Measurements from ENCODE around the gene GABBR2. TPM values are rescaled to one million over a fixed set of nuclear protein-coding genes. Genes with fewer than 3 reads are reported as not detected.

The GABBR2 gene
- total and polyA plus RNA-seq, 2 of the 8 experiments (the other 6 are each of a cell fraction or from before 2014, with no cell fraction given) = 0.50 to 1.2 TPM

- H2BK5ac ChIP-seq (ENCODE audit: low read depth, low read length) = peak overlapping the region; percentile 39; the same call in 1 of the 2 replicates
- peaks cover 6% of the 10 kb centered on the region; the same call in 1 of the 2 replicates for H3K79me1 ChIP-seq (ENCODE audit: low read depth, low read length)
- H4K20me1 ChIP-seq (replicated peaks in 1 of 2; ENCODE audit: control insufficient read depth in 1 of 2, insufficient read depth in 2 of 2, low read length in 2 of 2) = peaks cover 0 to 6% of the 10 kb centered on the region in 2 experiments
- no peak overlapping the region for H4K91ac ChIP-seq (replicated peaks; ENCODE audit: insufficient read length, low read length)
- peaks cover 0 to 8% of the 10 kb centered on the region in 2 experiments; a peak in 2 of 4 replicates for H3K79me2 ChIP-seq (ENCODE audit: control insufficient read depth in 1 of 2, insufficient read depth in 2 of 2, low read length in 2 of 2)
- ChIA-PET POLR2A (ENCODE audit: partially characterized antibody) (interaction anchor here (0.8 to 2.4 kb wide), 12 partner anchors 8 to 182 kb away, joined by 3 to 27 read pairs (median 4); no protein-coding TSS in a partner anchor), CTCF (ENCODE audit: partially characterized antibody) (interaction anchor here (0.6 to 4.0 kb wide), 13 partner anchors 9 to 510 kb away, joined by 3 to 27 read pairs (median 5); partner anchors contain the start of genes CORO2A and TRIM14)
- no peaks in the 10 kb centered on the region; a peak in 1 of 8 replicates for H3K36me3 ChIP-seq (ENCODE audit: control insufficient read depth in 2 of 4, insufficient read depth in 4 of 4, low read length in 3 of 4)
- no peak for FAIRE-seq
- H3K27ac ChIP-seq (ENCODE audit: low read depth, low read length) = no peak overlapping the region
- 0 out of 2 replicates have a peak overlapping the region, but pooled peaks have one; percentile 39 for H2BK12ac ChIP-seq (ENCODE audit: low read depth, low read length)
- peak overlapping the region; percentile 48 for H3K18ac ChIP-seq (ENCODE audit: extremely low read depth, low read length)
- no peak overlapping the region for H3K23ac ChIP-seq (ENCODE audit: insufficient read length)
- no peak overlapping the region for H4K5ac ChIP-seq (ENCODE audit: insufficient read length, low read depth, low read length)
- H3K14ac ChIP-seq (ENCODE audit: insufficient read length) = no peak overlapping the region
- H2BK20ac ChIP-seq (ENCODE audit: low read length) = no peak overlapping the region
- no peak for TF ChIP-seq POLR2AphosphoS5 (IDR thresholded peaks at IDR 0.05; ENCODE audit: low read depth, low read length)
- TF ChIP-seq SUZ12 (IDR thresholded peaks at IDR 0.05; ENCODE audit: low read length) = no peak
- peak; percentile 43 for TF ChIP-seq ASH2L (IDR thresholded peaks at IDR 0.05; ENCODE audit: low read length)
- TF ChIP-seq SRF (IDR thresholded peaks at IDR 0.05; ENCODE audit: low read depth, low read length) = no peak
- 0 out of 4 replicates have a peak, but pooled peaks of 1 of the 2 experiments have one; percentile 9 for TF ChIP-seq SIN3A (conservative IDR thresholded peaks at IDR 0.05 in 1 of 2, IDR thresholded peaks at IDR 0.05 in 1 of 2; ENCODE audit: low read depth in 1 of 2, low read length in 2 of 2)
- TF ChIP-seq SAP30 (IDR thresholded peaks at IDR 0.05; ENCODE audit: insufficient read depth, insufficient replicate concordance, low read length) = peak; percentile 57
- TF ChIP-seq YY1 (IDR thresholded peaks at IDR 0.05; ENCODE audit: low read depth, low read length) = no peak
- peak; percentile 35 for TF ChIP-seq KDM4A (IDR thresholded peaks at IDR 0.05; ENCODE audit: low read depth, low read length, severe bottlenecking)
- TF ChIP-seq TAF1 (IDR thresholded peaks at IDR 0.05; ENCODE audit: low read depth, low read length) = peak; percentile 41; the same call in 1 of the 2 replicates
- no peak overlapping the region for H2BK120ac ChIP-seq (replicated peaks; ENCODE audit: low read depth, low read length)
- no peak overlapping the region for H3K56ac ChIP-seq (replicated peaks; ENCODE audit: insufficient read length, low read depth, low read length)
- DNase-seq (ENCODE audit: low read depth in 1 of 2, low spot score in 2 of 2) = no peak
- H2AK5ac ChIP-seq (ENCODE audit: low read depth, low read length) = no peak overlapping the region
- H4K8ac ChIP-seq (ENCODE audit: extremely low read depth, insufficient read depth, low read length) = no peak overlapping the region
- H3K9ac ChIP-seq (replicated peaks in 1 of 4; ENCODE audit: extremely low read depth in 1 of 4, low read depth in 3 of 4, low read length in 3 of 4) = peak overlapping the region; percentile 20 to 87 (median 46); a peak in 6 of 7 replicates
- H2BK15ac ChIP-seq (ENCODE audit: low read length) = peak overlapping the region; percentile 53; the same call in 1 of the 2 replicates
- peak overlapping the region; percentile 80 to 93 (median 88) for H3K4me3 ChIP-seq (ENCODE audit: extremely low read depth in 1 of 4, insufficient read depth in 2 of 4, low read depth in 3 of 4, low read length in 4 of 4)
- H3K4me2 ChIP-seq (ENCODE audit: insufficient read depth in 1 of 2, low read depth in 2 of 2, low read length in 2 of 2) = peak overlapping the region; percentile 94 to 96
- H3K4me1 ChIP-seq (replicated peaks in 1 of 4; ENCODE audit: control insufficient read depth in 3 of 4, insufficient read depth in 4 of 4, low read length in 3 of 4) = peaks cover 0 to 4% (median 1%) of the 10 kb centered on the region in 4 experiments; a peak in 5 of 7 replicates
- WGBS, 2 experiments (ENCODE audit: extremely low coverage in 1 of 2, insufficient coverage in 1 of 2, insufficient read length in 1 of 2, insufficient replicate concordance in 2 of 2, low coverage in 1 of 2, low lambda C conversion rate in 2 of 2, missing lambda C conversion rate in 1 of 2) = 4% methylated on average over 36 of the region's 36 CpGs; no CpG with 5 or more reads in 1 of the 2 experiments
- no peaks in the 10 kb centered on the region for H3K27me3 ChIP-seq (replicated peaks in 1 of 4; ENCODE audit: control insufficient read depth in 3 of 4, extremely low read depth in 1 of 4, insufficient read depth in 3 of 4, low read length in 3 of 4)
- peaks cover 17% of the 10 kb centered on the region; the same call in 1 of the 2 replicates for H3K23me2 ChIP-seq (ENCODE audit: low read depth, low read length)
- H2AFZ ChIP-seq (ENCODE audit: low read length) = peak overlapping the region; percentile 47; the same call in 1 of the 2 replicates
- H3K4ac ChIP-seq (replicated peaks; ENCODE audit: insufficient read length, low read depth, low read length) = no peak overlapping the region
- H3K9me3 ChIP-seq (ENCODE audit: insufficient read depth in 2 of 2, low read depth in 1 of 2, low read length in 1 of 2) = no peaks in the 10 kb centered on the region
These were observed 453.6 kb downstream of the GABBR2 start for GRCh38 chr9:98255061-98255577.

Data from H1 (cell line).